Activated CD4-positive, alpha-beta memory T cell treated with anti-CD3 and anti-CD28 coated beads, Interleukin-2, amount 10 ng/mL, durations not matched to agents 7 days and 5 days (primary cell): ENCODE data around the gene CCDC30. TPM values are rescaled to one million over a fixed set of nuclear protein-coding genes. Genes with fewer than 3 reads are reported as not detected.
"Not testable (repeated sequence)": the region's sequence is repeated elsewhere in the genome, so short reads cannot be mapped to it uniquely, and the experiment has no call there.

Experiments used
- CTCF ChIA-PET: fragments of 350-600 bp; sonication (Branson Sonifier 250); formaldehyde crosslinking; loops from one replicate; lab custom pipeline; 2021; ENCODE audit warnings: antibody characterized with exemption, inconsistent platforms; lab: Charles Lee
- POLR2A ChIA-PET: fragments of 350-600 bp; sonication (Branson Sonifier 250); formaldehyde crosslinking; loops from one replicate; lab custom pipeline; 2021; ENCODE audit warnings: antibody characterized with exemption; lab: Charles Lee
- DNase-seq: peaks from one replicate; pipeline ENCODE4 v3.0.0-alpha.2; 2020
- H3K27ac Mint-ChIP-seq: one replicate; pipeline ENCODE4 v1.8.0; 2021; ENCODE audit warnings: mild to moderate bottlenecking, mixed read lengths
- H3K27me3 Mint-ChIP-seq: one replicate; pipeline ENCODE4 v1.8.0; 2021; ENCODE audit warnings: mixed read lengths
- H3K36me3 Mint-ChIP-seq: one replicate; pipeline ENCODE4 v1.8.0; 2021; ENCODE audit warnings: low read depth, mixed read lengths
- H3K4me1 Mint-ChIP-seq: one replicate; pipeline ENCODE4 v1.8.0; 2021; ENCODE audit warnings: mixed read lengths
- H3K4me3 Mint-ChIP-seq: one replicate; pipeline ENCODE4 v1.8.0; 2021; ENCODE audit warnings: mild to moderate bottlenecking, mixed read lengths
- H3K9me3 Mint-ChIP-seq: one replicate; pipeline ENCODE4 v1.8.0; 2021; ENCODE audit warnings: mixed read lengths
- total RNA-seq, 2 experiments: library from RNA; stranded (reverse); gene quantifications; one replicate each; pipeline ENCODE4 v1.2.3, GENCODE V29; 2021

CCDC30 gene
- total RNA-seq, 2 experiments from 2014 or later, result 1.6 to 2.5 TPM

GRCh38 chr1:42567038-42567437 lies 104.0 kb downstream of the CCDC30 start:
- H3K27me3 Mint-ChIP-seq, result peaks cover under 1% of the 10 kb centered on the region
- POLR2A ChIA-PET, result no interaction called here
- no peak overlapping the region for H3K27ac Mint-ChIP-seq

GRCh38 chr1:42576935-42577334 lies 113.8 kb downstream of the CCDC30 start:
- no peak overlapping the region for H3K4me3 Mint-ChIP-seq
- DNase-seq, result no peak
- H3K27me3 Mint-ChIP-seq, result no peaks in the 10 kb centered on the region
- no peaks in the 10 kb centered on the region for H3K4me1 Mint-ChIP-seq
- POLR2A ChIA-PET, result no interaction called here
- CTCF ChIA-PET, result interaction anchor here (1.5 kb wide), 1 partner anchor 21 kb away, joined by 3 read pairs; no protein-coding TSS in a partner anchor
- H3K27ac Mint-ChIP-seq, result no peak overlapping the region
- H3K9me3 Mint-ChIP-seq, result no peaks in the 10 kb centered on the region
- H3K36me3 Mint-ChIP-seq, result no peaks in the 10 kb centered on the region

More at GRCh38 chr1:42567038-42567437, 104.0 kb downstream of the CCDC30 start:
- no peaks in the 10 kb centered on the region for H3K4me1 Mint-ChIP-seq
- no peaks in the 10 kb centered on the region for H3K9me3 Mint-ChIP-seq
- no peak for DNase-seq
- H3K4me3 Mint-ChIP-seq, result no peak overlapping the region
- no peaks in the 10 kb centered on the region for H3K36me3 Mint-ChIP-seq
- CTCF ChIA-PET, result no interaction called here

GRCh38 chr1:42586016-42586415 lies 122.9 kb downstream of the CCDC30 start:
- CTCF ChIA-PET, result interaction anchor here (2.1 kb wide), 1 partner anchor 160 kb away, joined by 4 read pairs; no protein-coding TSS in a partner anchor
- H3K4me3 Mint-ChIP-seq, result no peak overlapping the region
- peaks cover 8% of the 10 kb centered on the region for H3K36me3 Mint-ChIP-seq
- POLR2A ChIA-PET, result no interaction called here
- DNase-seq, result no peak
- no peaks in the 10 kb centered on the region for H3K4me1 Mint-ChIP-seq
- H3K27ac Mint-ChIP-seq, result no peak overlapping the region
- H3K9me3 Mint-ChIP-seq, result peaks cover 18% of the 10 kb centered on the region
- H3K27me3 Mint-ChIP-seq, result no peaks in the 10 kb centered on the region

GRCh38 chr1:42587753-42588152 lies 124.7 kb downstream of the CCDC30 start:
- Mint-ChIP-seq H3K9me3 (peaks cover 18% of the 10 kb centered on the region), H3K27ac (no peak overlapping the region), H3K27me3 (no peaks in the 10 kb centered on the region), H3K4me3 (no peak overlapping the region), H3K4me1 (no peaks in the 10 kb centered on the region), H3K36me3 (peaks cover 8% of the 10 kb centered on the region)
- CTCF ChIA-PET, result no interaction called here
- POLR2A ChIA-PET, result no interaction called here
- no peak for DNase-seq

GRCh38 chr1:42592811-42593210 lies 129.7 kb downstream of the CCDC30 start:
- Mint-ChIP-seq H3K27ac (no peak overlapping the region), H3K4me3 (no peak overlapping the region), H3K9me3 (peaks cover 10% of the 10 kb centered on the region), H3K36me3 (peaks cover 2% of the 10 kb centered on the region), H3K27me3 (peaks cover 2% of the 10 kb centered on the region), H3K4me1 (no peaks in the 10 kb centered on the region)
- DNase-seq, result no peak
- POLR2A ChIA-PET, result no interaction called here
- CTCF ChIA-PET, result interaction anchor here (1.3 kb wide), 2 partner anchors 15 to 17 kb away, joined by 3 read pairs; no protein-coding TSS in a partner anchor

GRCh38 chr1:42593486-42594100 lies 130.5 kb downstream of the CCDC30 start:
- peaks cover 2% of the 10 kb centered on the region for H3K36me3 Mint-ChIP-seq
- no peaks in the 10 kb centered on the region for H3K4me1 Mint-ChIP-seq
- H3K27ac Mint-ChIP-seq, result no peak overlapping the region
- no peak for DNase-seq
- H3K9me3 Mint-ChIP-seq, result peaks cover 2% of the 10 kb centered on the region
- no peak overlapping the region for H3K4me3 Mint-ChIP-seq
- CTCF ChIA-PET, result no interaction called here
- peaks cover 2% of the 10 kb centered on the region for H3K27me3 Mint-ChIP-seq
- POLR2A ChIA-PET, result no interaction called here

GRCh38 chr1:42601472-42601871 lies 138.4 kb downstream of the CCDC30 start:
- ChIA-PET POLR2A (no interaction called here), CTCF (no interaction called here)
- Mint-ChIP-seq H3K4me1 (no peaks in the 10 kb centered on the region), H3K4me3 (no peak overlapping the region), H3K9me3 (peaks cover 3% of the 10 kb centered on the region), H3K27me3 (peaks cover 4% of the 10 kb centered on the region), H3K36me3 (no peaks in the 10 kb centered on the region), H3K27ac (no peak overlapping the region)
- DNase-seq, result no peak

GRCh38 chr1:42613803-42614131 lies 150.7 kb downstream of the CCDC30 start:
- Mint-ChIP-seq H3K27ac (no peak overlapping the region), H3K4me1 (peaks cover 5% of the 10 kb centered on the region), H3K9me3 (no peaks in the 10 kb centered on the region), H3K4me3 (no peak overlapping the region), H3K36me3 (no peaks in the 10 kb centered on the region), H3K27me3 (no peaks in the 10 kb centered on the region)
- ChIA-PET CTCF (no interaction called here), POLR2A (no interaction called here)
- DNase-seq, result no peak

GRCh38 chr1:42618866-42619265 lies 155.8 kb downstream of the CCDC30 start:
- ChIA-PET POLR2A (no interaction called here), CTCF (no interaction called here)
- no peak for DNase-seq
- Mint-ChIP-seq H3K27me3 (peaks cover 1% of the 10 kb centered on the region), H3K4me1 (peaks cover 5% of the 10 kb centered on the region), H3K27ac (no peak overlapping the region), H3K36me3 (no peaks in the 10 kb centered on the region), H3K4me3 (no peak overlapping the region), H3K9me3 (no peaks in the 10 kb centered on the region)

- peaks cover 7% of the 10 kb centered on the region for H3K27me3 Mint-ChIP-seq
- ChIA-PET POLR2A (no interaction called here), CTCF (no interaction called here)
- no peaks in the 10 kb centered on the region for H3K9me3 Mint-ChIP-seq
- H3K4me3 Mint-ChIP-seq, result no peak overlapping the region
- no peak for DNase-seq
- no peaks in the 10 kb centered on the region for H3K36me3 Mint-ChIP-seq
- peaks cover 5% of the 10 kb centered on the region for H3K4me1 Mint-ChIP-seq
- H3K27ac Mint-ChIP-seq, result no peak overlapping the region
Measured at GRCh38 chr1:42620307-42620706, 157.2 kb downstream of the CCDC30 start.

GRCh38 chr1:42621180-42621579 lies 158.1 kb downstream of the CCDC30 start:
- H3K9me3 Mint-ChIP-seq, result not testable (repeated sequence)

GRCh38 chr1:42627205-42627604 lies 164.1 kb downstream of the CCDC30 start:
- POLR2A ChIA-PET, H3K9me3 Mint-ChIP-seq, DNase-seq, H3K4me3 Mint-ChIP-seq, CTCF ChIA-PET, H3K4me1 Mint-ChIP-seq, H3K27me3 Mint-ChIP-seq, H3K36me3 Mint-ChIP-seq, H3K27ac Mint-ChIP-seq: not testable (repeated sequence)

More at GRCh38 chr1:42621180-42621579, 158.1 kb downstream of the CCDC30 start:
- peaks cover 11% of the 10 kb centered on the region for H3K27me3 Mint-ChIP-seq
- H3K27ac Mint-ChIP-seq, CTCF ChIA-PET, H3K36me3 Mint-ChIP-seq, DNase-seq, H3K4me3 Mint-ChIP-seq, POLR2A ChIA-PET, H3K4me1 Mint-ChIP-seq: not testable (repeated sequence)

- Mint-ChIP-seq H3K27ac (no peak overlapping the region), H3K4me1 (no peaks in the 10 kb centered on the region), H3K36me3 (no peaks in the 10 kb centered on the region), H3K9me3 (no peaks in the 10 kb centered on the region), H3K4me3 (no peak overlapping the region), H3K27me3 (no peaks in the 10 kb centered on the region)
- ChIA-PET POLR2A (no interaction called here), CTCF (no interaction called here)
- DNase-seq, result no peak
Measured at GRCh38 chr1:42639116-42639515, 176.0 kb downstream of the CCDC30 start.

GRCh38 chr1:42646056-42646455 lies 183.0 kb downstream of the CCDC30 start:
- H3K9me3 Mint-ChIP-seq, result peaks cover 2% of the 10 kb centered on the region
- ChIA-PET CTCF (no interaction called here), POLR2A (no interaction called here)
- no peak overlapping the region for H3K27ac Mint-ChIP-seq
- H3K4me1 Mint-ChIP-seq, result no peaks in the 10 kb centered on the region
- H3K36me3 Mint-ChIP-seq, result no peaks in the 10 kb centered on the region
- H3K4me3 Mint-ChIP-seq, result no peak overlapping the region
- no peak for DNase-seq
- H3K27me3 Mint-ChIP-seq, result no peaks in the 10 kb centered on the region
